Gastrocnemius medialis (tissue), 4 donors: ENCODE measurements around the gene TMEM269. TPM values are rescaled to one million over a fixed set of nuclear protein-coding genes. Genes with fewer than 3 reads are reported as not detected.

Source experiments
- ATAC-seq, 2 donors: fragments of 150-250 bp; one replicate each; pipeline ENCODE4 v1.9.1; 2016
- DNase-seq, 2 donors: peaks; one replicate each; pipeline ENCODE4 v3.0.0-alpha.2; 2019
- H3K27ac ChIP-seq, 4 donors: fragments of 200-600 bp; sonication (generic); 1 replicate in 1 of 4; 2 replicates in 3 of 4; pipeline ENCODE4 v1.5.1; 2016 to 2018; ENCODE audit warnings: mild to moderate bottlenecking in 2 of 4, moderate library complexity in 1 of 4
- H3K27me3 ChIP-seq, 3 donors: fragments of 200-600 bp; sonication (generic) in 2 of 3; 1 replicate in 1 of 3; 2 replicates in 2 of 3; pipeline versions ENCODE4 v1.5.1 to v1.6.0; 2016 to 2019; ENCODE audit warnings: mild to moderate bottlenecking in 1 of 3, moderate library complexity in 1 of 3
- H3K36me3 ChIP-seq, 2 donors: fragments of 200-600 bp; sonication (generic) in 1 of 2; one replicate each; pipeline ENCODE4 v1.5.1; 2017 to 2018
- H3K4me1 ChIP-seq, 2 donors: fragments of 200-600 bp; sonication (generic) in 1 of 2; one replicate each; pipeline ENCODE4 v1.5.1; 2016 to 2017; ENCODE audit warnings: mild to moderate bottlenecking in 2 of 2
- H3K4me3 ChIP-seq, 4 donors: fragments of 200-600 bp; sonication (generic) in 3 of 4; 1 replicate in 1 of 4; 2 replicates in 3 of 4; pipeline ENCODE4 v1.5.1; 2016 to 2019; ENCODE audit warnings: mild to moderate bottlenecking in 2 of 4
- H3K9me3 ChIP-seq, 3 donors: fragments of 200-600 bp; sonication (generic) in 2 of 3; 1 replicate in 1 of 3; 2 replicates in 2 of 3; pipeline ENCODE4 v1.5.1; 2016 to 2019
- CTCF ChIP-seq, 5 experiments: fragments of 450-650 bp in 3 of 5; fragments of 200-600 bp in 2 of 5; sonication (generic) in 2 of 5; IDR thresholded peaks in 4 of 5; conservative IDR thresholded peaks in 1 of 5; 1 replicate in 4 of 5; 2 replicates in 1 of 5; pipeline ENCODE4 v1.5.1; 2016 to 2019; ENCODE audit warnings: antibody characterized with exemption in 5 of 5, mild to moderate bottlenecking in 3 of 5, moderate library complexity in 3 of 5
- POLR2A ChIP-seq, 2 donors: fragments of 450-650 bp; IDR thresholded peaks; one replicate each; pipeline ENCODE4 v1.6.1; 2017; ENCODE audit warnings: antibody characterized with exemption in 2 of 2, mild to moderate bottlenecking in 2 of 2, moderate library complexity in 2 of 2
- in situ Hi-C, 4 donors: fragments of 200-750 bp; cut with MboI; loops; one replicate each; pipeline versions ENCODE4 v1.15.0 to v1.8.0; 2017; ENCODE audit warnings: low sequenced_read_pairs in 4 of 4
- intact Hi-C: fragments of 100-400 bp; cut with DNase I; formaldehyde crosslinking; loops from one replicate; pipeline ENCODE4 v1.15.1; 2023; ENCODE audit warnings: low total_unique reads
- total RNA-seq, 4 donors: library from RNA; depleted of rRNA; stranded (reverse); fragments of >200 nt; gene quantifications; one replicate each; pipeline versions ENCODE4 v1.1.0 to v1.2.3, GENCODE V29; 2016

The TMEM269 gene
- total RNA-seq, 4 donors from 2014 or later = 0.19 to 0.25 TPM; not detected in 2

GRCh38 chr1:42846257-42847110 lies 61.7 kb downstream of the TMEM269 start, which contains the start of gene ZNF691:
TSS of gene ZNF691 (plus strand) at chr1:42846613. CDS start at chr1:42849659, 3,046 bp downstream.
- peaks cover 18 to 23% of the 10 kb centered on the region in 2 donors for H3K4me1 ChIP-seq
- peaks cover 0 to 26% of the 10 kb centered on the region in 2 donors for H3K36me3 ChIP-seq
- H3K27me3 ChIP-seq = no peaks in the 10 kb centered on the region
- no peaks in the 10 kb centered on the region for H3K9me3 ChIP-seq
- in situ Hi-C loops (no loop called here), intact Hi-C loops (loop anchor here (1.0 to 10.0 kb wide), 3 partner anchors 29 to 162 kb away; partner anchors contain the start of genes C1orf50, ERMAP, P3H1 and SVBP)
- DNase-seq (peak; percentile 96 to 97), ATAC-seq (peak; percentile 100)
- peak within 1 kb of the TSS; percentile 79 to 99 (median 98) for H3K4me3 ChIP-seq
- TF ChIP-seq CTCF (IDR thresholded peaks at IDR 0.05 in 4 of 5, conservative IDR thresholded peaks at IDR 0.05 in 1 of 5) = peak; percentile 11 to 63 (median 23)
- peak; percentile 65 to 74 for TF ChIP-seq POLR2A (IDR thresholded peaks at IDR 0.05)
- H3K27ac ChIP-seq = peak within 1 kb of the TSS; percentile 92 to 96 (median 94)

GRCh38 chr1:42847111-42847595 lies 62.4 kb downstream of the TMEM269 start:
- ATAC-seq = no peak
- in situ Hi-C loops (no loop called here), intact Hi-C loops (loop anchor here (10.0 kb wide), 1 partner anchor 162 kb away; the partner anchor contains the start of gene YBX1)
- peaks cover 18 to 23% of the 10 kb centered on the region in 2 donors for H3K4me1 ChIP-seq
- H3K27me3 ChIP-seq = no peaks in the 10 kb centered on the region
- no peak for TF ChIP-seq POLR2A (IDR thresholded peaks at IDR 0.05)
- no peak for TF ChIP-seq CTCF (IDR thresholded peaks at IDR 0.05 in 4 of 5, conservative IDR thresholded peaks at IDR 0.05 in 1 of 5)
- peak overlapping the region; percentile 92 to 96 (median 94) for H3K27ac ChIP-seq
- H3K36me3 ChIP-seq = peaks cover 0 to 32% of the 10 kb centered on the region in 2 donors
- H3K4me3 ChIP-seq = peak overlapping the region; percentile 79 to 99 (median 98)
- H3K9me3 ChIP-seq = no peaks in the 10 kb centered on the region
- no peak for DNase-seq

GRCh38 chr1:42847721-42848460 lies 63.1 kb downstream of the TMEM269 start:
- H3K9me3 ChIP-seq = no peaks in the 10 kb centered on the region
- H3K4me3 ChIP-seq = peak overlapping the region in 3 of 4 donors; percentile 79 to 99 (median 99)
- in situ Hi-C loops = no loop called here
- ATAC-seq (no peak), DNase-seq (no peak)
- TF ChIP-seq CTCF (IDR thresholded peaks at IDR 0.05 in 4 of 5, conservative IDR thresholded peaks at IDR 0.05 in 1 of 5) (no peak), POLR2A (IDR thresholded peaks at IDR 0.05) (no peak)
- intact Hi-C loops = loop anchor here (10.0 kb wide), 1 partner anchor 163 kb away; the partner anchor contains the start of gene YBX1
- peaks cover 0 to 26% of the 10 kb centered on the region in 2 donors for H3K36me3 ChIP-seq
- peaks cover 18 to 23% of the 10 kb centered on the region in 2 donors for H3K4me1 ChIP-seq
- H3K27ac ChIP-seq = no peak overlapping the region
- no peaks in the 10 kb centered on the region for H3K27me3 ChIP-seq

GRCh38 chr1:42848823-42849537 lies 64.2 kb downstream of the TMEM269 start:
- no peak for DNase-seq
- in situ Hi-C loops (no loop called here), intact Hi-C loops (loop anchor here (10.0 kb wide), 1 partner anchor 164 kb away; the partner anchor contains the start of gene YBX1)
- Histone ChIP-seq H3K27me3 (no peaks in the 10 kb centered on the region), H3K36me3 (peaks cover 0 to 23% of the 10 kb centered on the region in 2 donors), H3K27ac (no peak overlapping the region), H3K9me3 (no peaks in the 10 kb centered on the region), H3K4me3 (no peak overlapping the region), H3K4me1 (peaks cover 18 to 23% of the 10 kb centered on the region in 2 donors)
- TF ChIP-seq CTCF (IDR thresholded peaks at IDR 0.05 in 4 of 5, conservative IDR thresholded peaks at IDR 0.05 in 1 of 5) (no peak), POLR2A (IDR thresholded peaks at IDR 0.05) (no peak)
- ATAC-seq = no peak
